ENCODE results near the gene CCDC85B. TPM values are rescaled to one million over a fixed set of nuclear protein-coding genes. Genes with fewer than 3 reads are reported as not detected.
"Not testable (repeated sequence)": the region's sequence is repeated elsewhere in the genome, so short reads cannot be mapped to it uniquely, and the experiment has no call there.

Gene CCDC85B
- 1 to 10 TPM; 6.7 to 8.3 (median 8.0) TPM for polyA plus RNA-seq (ENCODE audit: insufficient read length in 3 of 3)

- DNase-seq (ENCODE audit: low read depth in 3 of 3, low spot score in 2 of 3) = peak; percentile 87 to 95 (median 91)
Observed at GRCh38 chr11:65890324-65891218, at the start of gene CCDC85B. Gene CCDC85B (plus strand): TSS chr11:65890673. CDS start chr11:65890784, 111 bp downstream.

GRCh38 chr11:65842144-65842543, 48.3 kb upstream of the CCDC85B start:
- DNase-seq (ENCODE audit: low read depth in 3 of 3, low spot score in 2 of 3) = no peak

GRCh38 chr11:65843811-65844210, 46.7 kb upstream of the CCDC85B start:
- DNase-seq (ENCODE audit: low read depth in 3 of 3, low spot score in 2 of 3) = no peak

GRCh38 chr11:65844231-65844872, 46.1 kb upstream of the CCDC85B start:
- no peak for DNase-seq (ENCODE audit: low read depth in 3 of 3, low spot score in 2 of 3)

- no peak for DNase-seq (ENCODE audit: low read depth in 3 of 3, low spot score in 2 of 3)
Observed at GRCh38 chr11:65847746-65848145, 42.7 kb upstream of the CCDC85B start.

GRCh38 chr11:65848693-65849092, 41.8 kb upstream of the CCDC85B start:
- DNase-seq (ENCODE audit: low read depth in 3 of 3, low spot score in 2 of 3) = not testable (repeated sequence)

- no peak for DNase-seq (ENCODE audit: low read depth in 3 of 3, low spot score in 2 of 3)
Observed at GRCh38 chr11:65849366-65849765, 41.1 kb upstream of the CCDC85B start.

GRCh38 chr11:65849771-65850216, 40.7 kb upstream of the CCDC85B start:
- DNase-seq (ENCODE audit: low read depth in 3 of 3, low spot score in 2 of 3) = no peak

GRCh38 chr11:65850217-65851082, 40.0 kb upstream of the CCDC85B start:
- no peak for DNase-seq (ENCODE audit: low read depth in 3 of 3, low spot score in 2 of 3)

- no peak for DNase-seq (ENCODE audit: low read depth in 3 of 3, low spot score in 2 of 3)
Observed at GRCh38 chr11:65851083-65851579, 39.3 kb upstream of the CCDC85B start.

- no peak for DNase-seq (ENCODE audit: low read depth in 3 of 3, low spot score in 2 of 3)
Observed at GRCh38 chr11:65851811-65852507, 38.5 kb upstream of the CCDC85B start.

GRCh38 chr11:65852508-65853245, 37.8 kb upstream of the CCDC85B start:
- DNase-seq (ENCODE audit: low read depth in 3 of 3, low spot score in 2 of 3) = no peak

- DNase-seq (ENCODE audit: low read depth in 3 of 3, low spot score in 2 of 3) = no peak
Observed at GRCh38 chr11:65853246-65853979, 37.1 kb upstream of the CCDC85B start.

- no peak for DNase-seq (ENCODE audit: low read depth in 3 of 3, low spot score in 2 of 3)
Observed at GRCh38 chr11:65854161-65854592, 36.3 kb upstream of the CCDC85B start.

GRCh38 chr11:65854852-65855837, 35.3 kb upstream of the CCDC85B start:
- DNase-seq (ENCODE audit: low read depth in 3 of 3, low spot score in 2 of 3) = no peak

GRCh38 chr11:65855927-65856363, 34.5 kb upstream of the CCDC85B start:
- DNase-seq (ENCODE audit: low read depth in 3 of 3, low spot score in 2 of 3) = no peak
